ENCODE results near the gene SST. TPM values are rescaled to one million over a fixed set of nuclear protein-coding genes. Genes with fewer than 3 reads are reported as not detected.

Gene SST
- total RNA-seq, 4 donors from 2014 or later, result 15.9 to 97.6 (median 46.5) TPM

Other genes starting within 250 kb of the SST start
- gene RTP2, start 32.2 kb upstream of the SST start, total RNA-seq, result not detected
- gene BCL6, start 75.1 kb upstream of the SST start, total RNA-seq, result 10 to 100 TPM in 3 of 4 donors, 1 to 10 TPM in 1; 7.4 to 79.2 (median 25.7) TPM